DMS153 treated with DMSO at 0.1 percent for 48 hours (cell line): ENCODE results near the gene RPL38.

ENCODE experiments used
- DNase-seq: peaks from one replicate; lab custom pipeline; 2025; ENCODE audit not compliant: unreplicated experiment; lab: John Stamatoyannopoulos, UW

RPL38 gene

DNA sequence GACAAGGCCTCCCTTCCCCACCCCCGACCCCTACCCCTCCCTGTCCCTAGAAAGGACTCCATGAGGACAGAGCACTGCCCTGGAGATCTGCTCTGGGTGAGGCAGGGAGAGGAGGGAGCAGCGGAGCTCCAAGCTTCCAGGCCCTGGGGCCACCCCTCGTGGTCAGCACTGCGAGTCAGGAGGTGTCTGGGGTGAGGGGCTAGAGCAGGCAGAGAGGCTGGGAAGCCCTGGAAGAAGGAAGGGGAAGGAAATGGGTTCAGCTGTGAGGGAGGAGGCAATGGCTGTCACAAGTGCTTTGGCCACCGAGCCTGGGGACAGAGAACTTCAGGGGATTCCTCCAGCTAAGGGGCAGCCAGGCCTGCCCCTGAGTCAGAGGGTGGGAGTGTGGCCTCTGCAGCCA is 42.4 kb downstream of the RPL38 start:
- no peak for DNase-seq

DNA sequence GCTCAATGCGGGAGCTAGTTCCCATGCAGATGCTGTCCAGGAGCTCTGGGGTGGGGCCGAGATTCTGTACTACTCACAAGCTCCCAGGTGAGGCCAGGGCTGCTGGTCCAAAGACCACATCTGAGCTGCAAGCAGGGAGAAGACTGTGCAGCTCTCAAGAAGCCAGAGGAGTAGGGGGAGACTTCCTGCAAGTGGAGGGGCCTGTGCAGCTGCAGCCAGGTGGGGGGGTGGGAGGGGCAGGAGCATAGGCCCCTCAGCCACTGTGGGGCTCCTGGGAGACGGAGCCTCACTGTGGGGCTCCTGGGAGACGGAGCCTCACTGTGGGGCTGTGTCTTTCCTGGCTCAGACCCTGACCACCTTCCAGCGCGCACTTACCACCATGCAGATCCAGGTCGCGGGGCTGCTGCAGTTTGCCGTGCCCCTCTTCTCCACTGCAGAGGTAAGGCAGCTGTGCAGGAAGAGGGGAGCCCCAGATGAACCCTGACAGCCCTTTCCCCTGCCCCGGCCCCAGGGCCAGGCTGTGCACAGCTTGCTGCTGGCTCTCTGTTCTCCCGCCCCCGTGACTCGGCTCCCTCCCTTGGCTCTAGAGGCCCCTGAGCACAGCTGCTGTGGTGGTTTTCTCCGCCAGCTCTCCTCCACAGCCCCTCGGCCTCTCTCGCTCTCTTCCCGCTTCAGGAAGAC is 46.3 kb downstream of the RPL38 start:
- DNase-seq, result no peak

DNA sequence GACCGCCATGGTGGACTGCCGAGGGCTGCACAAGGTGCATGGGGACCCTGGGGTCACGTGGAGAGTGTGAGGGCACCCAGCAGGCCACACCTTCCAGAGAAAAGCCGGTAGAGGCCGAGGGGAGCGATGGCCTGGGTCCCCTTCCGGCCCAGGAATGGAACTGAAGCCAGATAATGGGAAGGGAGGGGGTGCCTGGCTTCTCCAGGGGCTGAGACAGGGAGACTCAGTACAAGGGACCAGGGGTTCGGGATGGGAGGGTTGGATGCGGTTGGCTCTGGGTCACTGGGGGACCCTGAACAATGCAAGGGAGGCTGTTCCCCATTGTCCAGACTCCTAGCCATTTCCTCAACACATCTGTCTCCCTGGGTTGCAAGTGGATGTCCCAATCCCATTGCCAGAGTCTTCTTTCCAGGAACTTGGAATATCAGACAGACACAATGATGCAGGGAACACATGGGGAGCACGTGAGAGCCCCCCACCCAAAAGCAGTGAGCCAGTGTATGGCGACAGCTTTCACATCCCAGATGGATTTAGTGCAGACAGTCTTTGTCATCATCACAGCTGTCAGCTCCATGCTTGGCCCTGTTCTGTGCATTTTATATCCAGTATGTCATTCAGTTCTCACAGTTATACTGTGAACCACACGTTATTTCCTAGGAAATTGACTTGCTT is 47.0 kb downstream of the RPL38 start:
- DNase-seq, result no peak

DNA sequence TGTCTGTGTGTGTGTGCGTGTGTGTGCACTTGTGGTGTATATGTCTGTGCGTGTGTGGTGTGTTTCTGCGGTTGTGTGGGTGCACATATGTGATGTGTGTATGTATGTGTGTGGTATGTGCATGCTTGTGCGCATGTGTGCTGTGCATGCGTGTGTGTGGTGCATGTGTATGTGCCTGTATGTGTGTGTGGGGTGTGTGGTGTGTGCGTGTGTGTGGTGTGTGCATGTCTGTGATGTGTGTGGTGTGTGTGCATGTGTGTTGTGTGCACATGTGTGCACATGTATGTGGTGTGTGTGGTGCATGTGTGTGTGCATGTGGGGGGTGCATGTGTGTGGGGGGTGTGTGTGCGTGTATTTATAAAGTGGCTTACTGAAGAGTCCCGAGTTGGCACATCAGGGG is 47.6 kb downstream of the RPL38 start:
- no peak for DNase-seq

DNA sequence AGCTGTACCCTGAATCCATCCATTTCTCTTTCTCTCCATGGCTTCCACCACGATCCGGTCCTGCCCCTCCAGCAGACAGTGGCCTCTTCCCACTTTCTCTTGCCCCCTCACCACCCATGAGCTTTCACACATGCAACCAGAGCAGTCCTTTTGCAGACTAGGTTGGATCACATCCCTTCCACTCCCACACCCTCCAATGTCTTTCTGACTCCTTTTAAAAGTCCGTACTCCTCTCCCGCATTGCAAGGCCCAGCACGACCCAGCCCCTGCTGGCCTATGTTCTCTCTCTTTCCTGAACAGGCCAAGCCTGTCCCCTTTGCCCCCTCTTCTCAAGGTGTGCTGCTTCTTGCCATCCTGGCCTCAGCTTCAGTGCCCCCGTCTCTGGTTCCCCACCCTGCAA is 48.1 kb downstream of the RPL38 start:
- DNase-seq, result no peak

DNA sequence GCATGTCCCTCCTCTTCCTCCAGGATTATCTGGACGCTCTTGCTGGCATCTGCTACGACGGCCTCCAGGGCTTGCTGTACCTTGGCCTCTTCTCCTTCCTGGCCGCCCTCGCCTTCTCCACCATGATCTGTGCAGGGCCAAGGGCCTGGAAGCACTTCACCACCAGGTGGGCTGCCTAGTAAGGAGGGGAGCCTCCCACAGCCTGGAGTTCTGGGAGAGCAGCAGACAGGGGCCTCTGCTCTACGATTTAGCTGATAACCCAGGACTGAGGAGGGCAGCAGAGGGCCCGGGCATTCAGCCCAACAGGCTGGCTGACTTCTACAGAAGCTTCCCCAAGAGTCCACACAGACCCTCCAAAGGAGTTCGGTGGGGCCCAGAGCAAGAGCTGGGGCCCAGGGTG is 48.7 kb downstream of the RPL38 start:
- DNase-seq, result no peak

DNA sequence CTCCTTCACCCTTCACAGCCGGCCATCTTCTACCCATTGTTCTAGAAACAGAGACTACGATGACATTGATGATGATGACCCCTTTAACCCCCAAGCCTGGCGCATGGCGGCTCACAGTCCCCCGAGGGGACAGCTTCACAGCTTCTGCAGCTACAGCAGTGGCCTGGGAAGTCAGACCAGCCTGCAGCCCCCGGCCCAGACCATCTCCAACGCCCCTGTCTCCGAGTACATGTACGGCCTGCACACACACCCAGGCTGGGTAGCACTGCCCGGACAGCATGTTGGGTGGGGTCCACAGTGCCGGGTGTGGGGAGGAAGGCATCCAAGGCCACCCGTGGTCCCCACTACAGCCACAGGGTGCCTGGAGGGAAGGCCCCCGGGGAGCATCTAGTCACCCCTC is 49.6 kb downstream of the RPL38 start:
- DNase-seq, result no peak

DNA sequence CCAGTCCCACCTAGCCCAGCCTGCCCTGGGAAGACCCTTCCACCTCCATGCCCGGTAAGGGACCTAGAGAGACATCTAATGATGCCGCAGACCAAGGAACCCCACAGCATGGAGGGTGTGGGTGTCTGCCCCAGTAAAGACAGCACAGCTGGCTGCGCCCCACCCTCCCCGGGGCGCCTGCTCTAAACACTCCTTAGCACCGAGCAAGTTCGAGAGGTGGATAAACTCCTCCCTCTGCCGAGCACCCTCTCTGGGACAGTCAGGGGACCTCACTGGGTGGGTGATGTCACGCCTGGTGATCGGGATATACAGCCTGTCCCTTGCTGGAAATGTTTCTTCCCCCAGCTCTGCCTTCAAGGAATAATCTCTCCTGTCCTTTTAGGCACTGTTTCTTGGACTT is 53.8 kb downstream of the RPL38 start:
- DNase-seq, result no peak

DNA sequence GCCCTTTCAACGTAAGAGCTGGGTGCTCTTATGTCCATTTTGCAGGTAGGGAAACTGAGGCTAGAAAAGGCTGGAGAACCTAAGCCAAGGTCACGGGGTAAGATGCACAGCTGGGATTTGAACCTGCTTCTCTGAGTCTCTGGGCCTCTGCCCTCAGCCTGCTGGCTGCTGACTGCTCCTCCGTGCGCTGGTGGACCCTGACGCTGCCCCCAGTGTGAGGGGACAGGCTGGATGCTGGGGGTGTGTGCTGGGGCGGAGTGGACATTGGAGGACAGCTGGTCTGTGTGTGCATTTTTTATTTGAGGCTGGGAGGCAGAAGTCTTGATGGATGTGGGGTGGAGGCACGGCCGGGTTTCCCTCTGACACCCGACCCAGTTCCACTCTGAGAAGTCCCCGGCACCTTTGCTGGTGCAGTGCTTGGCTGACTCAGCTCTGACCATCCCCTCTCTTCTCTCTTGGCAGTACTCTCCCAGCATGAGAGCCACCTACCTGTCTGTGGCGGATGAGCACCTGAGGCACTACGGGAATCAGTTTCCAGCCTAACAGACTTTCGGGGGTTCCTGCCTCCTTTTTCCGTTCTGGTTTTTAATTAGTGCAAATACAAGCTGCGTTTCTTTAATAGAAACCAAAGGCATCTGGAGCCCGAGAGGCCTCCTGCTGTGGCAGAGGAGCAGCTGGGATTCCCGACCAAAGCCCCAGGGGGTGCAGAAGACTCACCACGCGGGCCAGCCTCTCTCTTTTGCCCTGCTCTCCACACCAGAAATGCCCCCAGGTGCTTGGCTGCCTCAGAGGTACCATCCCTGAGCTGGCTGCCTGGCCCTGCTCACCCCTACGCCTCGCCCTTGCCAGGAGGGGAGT is 56.4 kb downstream of the RPL38 start:
- DNase-seq, result no peak
